Prostate gland (tissue), 2 donors: ENCODE results near the gene SOBP. TPM values are rescaled to one million over a fixed set of nuclear protein-coding genes. Genes with fewer than 3 reads are reported as not detected.
"Not testable (repeated sequence)": the region's sequence is repeated elsewhere in the genome, so short reads cannot be mapped to it uniquely, and the experiment has no call there.

ENCODE experiments used
- DNase-seq: peaks from one replicate; pipeline ENCODE4 v3.0.0-alpha.2; 2019; ENCODE audit warnings: low spot score
- H3K27ac ChIP-seq, 2 donors: fragments of 200-600 bp; sonication (generic); 2 replicates each; pipeline ENCODE4 v1.5.1; 2017 to 2019
- H3K27me3 ChIP-seq: fragments of 200-600 bp; sonication (generic); replicated peaks from 2 replicates; pipeline ENCODE4 v1.5.1; 2019; ENCODE audit not compliant: insufficient read depth
- H3K36me3 ChIP-seq, 2 donors: fragments of 200-600 bp; sonication (generic); 1 replicate in 1 of 2; 2 replicates in 1 of 2; pipeline versions ENCODE4 v1.5.1 to v1.8.1; 2017 to 2019
- H3K4me1 ChIP-seq: fragments of 200-600 bp; sonication (generic); replicated peaks from 2 replicates; pipeline ENCODE4 v1.5.1; 2019
- H3K4me3 ChIP-seq, 2 donors: fragments of 200-600 bp; sonication (generic); 2 replicates each; pipeline ENCODE4 v1.5.1; 2017 to 2019
- H3K9me3 ChIP-seq: fragments of 200-600 bp; sonication (generic); 2 replicates; pipeline ENCODE4 v1.5.1; 2017
- POLR2A ChIP-seq: fragments of 450-650 bp; IDR thresholded peaks from one replicate; pipeline ENCODE4 v1.6.1; 2016; ENCODE audit warnings: antibody characterized with exemption, mild to moderate bottlenecking
- POLR2AphosphoS5 ChIP-seq: sonication (generic); formaldehyde crosslinking; IDR thresholded peaks from one replicate; pipeline ENCODE4 v1.6.1; 2017; ENCODE audit warnings: antibody characterized with exemption
- WGBS: methylation state at CpG from one replicate; pipeline ENCODE4 v1.1.5; 2018; 5-methylcytosine and 5-hydroxymethylcytosine counted together
- intact Hi-C: fragments of 100-400 bp; cut with DNase I; formaldehyde crosslinking; loops from one replicate; pipeline ENCODE4 v1.14.2; 2022
- total RNA-seq, 2 donors: library from RNA; depleted of rRNA; stranded (reverse); fragments of >200 nt; gene quantifications; one replicate each; pipeline ENCODE4 v1.1.0, GENCODE V29; 2016
- TF ChIP-seq, protein P1 (sequence below), 4 experiments: fragments of 200-600 bp in 2 of 4; fragments of 450-650 bp in 2 of 4; sonication (generic) in 2 of 4; IDR thresholded peaks; 1 replicate in 3 of 4; 2 replicates in 1 of 4; pipeline ENCODE4 v1.5.1; 2016 to 2019; ENCODE audit warnings: antibody characterized with exemption in 4 of 4, mild to moderate bottlenecking in 2 of 4, moderate library complexity in 2 of 4

The SOBP gene
- total RNA-seq, 2 donors from 2014 or later, result 15.8 to 23.3 TPM

DNA sequence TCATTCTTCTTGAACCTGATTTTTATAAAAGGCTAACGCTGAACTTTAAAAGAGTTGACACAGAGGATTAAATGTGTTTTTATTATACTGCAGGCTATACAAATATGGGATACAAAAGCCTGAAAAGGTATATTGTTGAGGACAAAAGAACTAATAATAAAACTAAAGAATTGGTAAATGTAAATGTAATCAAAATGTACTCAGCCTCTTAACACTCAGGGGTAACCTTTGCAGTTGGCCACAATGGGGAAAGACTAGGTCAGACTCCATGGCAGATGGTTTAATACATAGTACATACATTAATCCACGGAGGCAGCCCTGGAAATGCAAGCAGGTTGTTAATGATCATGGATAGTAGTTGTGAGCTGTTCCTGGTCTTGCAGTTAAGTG lies 57.5 kb downstream of the SOBP start:
- Histone ChIP-seq H3K4me3 (no peak overlapping the region), H3K4me1 (no peaks in the 10 kb centered on the region), H3K27ac (no peak overlapping the region), H3K27me3 (no peaks in the 10 kb centered on the region), H3K9me3 (no peaks in the 10 kb centered on the region), H3K36me3 (no peaks in the 10 kb centered on the region)
- no peak for DNase-seq
- intact Hi-C loops, result no loop called here
- 65% methylated on average over 2 of the region's 2 CpGs for WGBS
- TF ChIP-seq, protein P1, sequence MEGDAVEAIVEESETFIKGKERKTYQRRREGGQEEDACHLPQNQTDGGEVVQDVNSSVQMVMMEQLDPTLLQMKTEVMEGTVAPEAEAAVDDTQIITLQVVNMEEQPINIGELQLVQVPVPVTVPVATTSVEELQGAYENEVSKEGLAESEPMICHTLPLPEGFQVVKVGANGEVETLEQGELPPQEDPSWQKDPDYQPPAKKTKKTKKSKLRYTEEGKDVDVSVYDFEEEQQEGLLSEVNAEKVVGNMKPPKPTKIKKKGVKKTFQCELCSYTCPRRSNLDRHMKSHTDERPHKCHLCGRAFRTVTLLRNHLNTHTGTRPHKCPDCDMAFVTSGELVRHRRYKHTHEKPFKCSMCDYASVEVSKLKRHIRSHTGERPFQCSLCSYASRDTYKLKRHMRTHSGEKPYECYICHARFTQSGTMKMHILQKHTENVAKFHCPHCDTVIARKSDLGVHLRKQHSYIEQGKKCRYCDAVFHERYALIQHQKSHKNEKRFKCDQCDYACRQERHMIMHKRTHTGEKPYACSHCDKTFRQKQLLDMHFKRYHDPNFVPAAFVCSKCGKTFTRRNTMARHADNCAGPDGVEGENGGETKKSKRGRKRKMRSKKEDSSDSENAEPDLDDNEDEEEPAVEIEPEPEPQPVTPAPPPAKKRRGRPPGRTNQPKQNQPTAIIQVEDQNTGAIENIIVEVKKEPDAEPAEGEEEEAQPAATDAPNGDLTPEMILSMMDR (IDR thresholded peaks at IDR 0.05), result no peak
- TF ChIP-seq POLR2AphosphoS5, result no peak
- no peak for TF ChIP-seq POLR2A

DNA sequence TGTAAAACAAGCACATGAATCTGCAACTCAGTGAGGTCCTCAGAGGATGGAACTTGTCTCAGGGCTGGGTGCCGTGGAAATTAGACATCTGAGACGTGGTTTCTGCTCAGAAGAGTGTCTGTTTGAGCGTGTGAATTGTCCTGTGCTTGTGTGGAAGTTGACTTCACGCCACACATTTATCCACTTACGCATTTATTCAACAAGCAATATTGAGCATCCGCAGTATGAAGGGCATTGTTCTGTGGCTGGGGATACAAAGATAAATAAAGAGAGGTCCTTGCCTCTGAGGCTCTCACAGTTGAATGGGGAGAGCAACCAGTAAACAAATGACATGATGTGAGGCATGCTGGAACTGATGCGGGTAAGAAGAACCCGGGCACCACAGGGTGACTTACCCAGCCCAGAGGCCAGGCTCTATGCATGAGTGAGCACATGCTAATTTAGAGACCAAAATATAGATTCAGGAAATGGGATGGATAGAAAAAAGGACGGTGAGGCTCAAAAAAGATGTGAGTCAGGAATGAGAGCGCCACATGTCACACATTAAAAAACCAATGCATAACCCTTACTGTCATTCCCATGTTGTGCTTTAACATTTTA lies 60.4 kb downstream of the SOBP start:
- Histone ChIP-seq H3K9me3 (no peaks in the 10 kb centered on the region), H3K4me1 (no peaks in the 10 kb centered on the region), H3K27me3 (no peaks in the 10 kb centered on the region), H3K4me3 (no peak overlapping the region), H3K27ac (no peak overlapping the region), H3K36me3 (no peaks in the 10 kb centered on the region)
- intact Hi-C loops, result no loop called here
- TF ChIP-seq POLR2A (no peak), POLR2AphosphoS5 (no peak)
- TF ChIP-seq, protein P1 (IDR thresholded peaks at IDR 0.05), result no peak
- DNase-seq, result no peak
- WGBS, result 93% methylated on average over 10 of the region's 10 CpGs

DNA sequence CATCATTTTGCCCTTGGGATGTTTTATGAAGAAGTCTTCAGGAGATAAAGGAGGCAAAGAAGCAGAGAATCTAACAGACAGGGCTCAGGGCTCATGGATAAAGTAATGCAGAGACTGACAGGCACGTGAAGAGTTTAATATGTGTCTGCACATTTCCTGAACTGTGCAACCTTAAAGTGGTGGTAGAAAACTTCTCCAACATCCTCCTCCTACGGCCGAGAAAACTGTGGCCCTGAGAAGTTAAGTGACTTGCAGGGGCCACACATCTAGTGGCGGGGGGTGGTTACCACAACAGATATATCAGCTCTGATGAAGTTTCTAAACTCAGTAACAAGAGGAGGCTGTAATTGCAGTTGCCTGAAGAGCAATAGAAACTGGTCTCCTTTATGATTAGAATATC lies 61.0 kb downstream of the SOBP start:
- intact Hi-C loops, result no loop called here
- H3K9me3 ChIP-seq, result no peaks in the 10 kb centered on the region
- no peak for DNase-seq
- no peaks in the 10 kb centered on the region for H3K36me3 ChIP-seq
- TF ChIP-seq POLR2A, result no peak
- no peak for TF ChIP-seq POLR2AphosphoS5
- TF ChIP-seq, protein P1 (IDR thresholded peaks at IDR 0.05), result no peak
- H3K27me3 ChIP-seq, result no peaks in the 10 kb centered on the region
- no peak overlapping the region for H3K27ac ChIP-seq
- no peaks in the 10 kb centered on the region for H3K4me1 ChIP-seq
- 85% methylated on average over 4 of the region's 4 CpGs for WGBS
- no peak overlapping the region for H3K4me3 ChIP-seq

DNA sequence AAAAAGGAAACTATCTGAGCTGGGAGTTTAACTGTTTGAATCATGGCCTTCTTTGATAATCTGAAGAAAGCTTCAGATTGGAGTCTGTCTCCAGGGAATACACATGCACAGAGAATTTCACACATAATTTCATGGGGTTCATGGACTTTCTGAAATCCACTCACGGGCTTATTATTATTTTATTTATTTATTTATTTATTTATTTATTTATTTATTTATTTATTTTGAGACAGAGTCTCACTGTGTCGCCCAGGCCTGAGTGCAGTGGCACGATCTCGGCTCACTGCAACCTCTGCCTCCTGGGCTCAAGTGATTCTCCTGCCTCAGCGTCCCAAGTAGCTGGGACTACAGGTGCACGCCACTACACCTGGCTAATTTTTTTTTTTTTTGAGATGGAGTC lies 63.2 kb downstream of the SOBP start:
- DNase-seq, H3K36me3 ChIP-seq, H3K27me3 ChIP-seq, H3K9me3 ChIP-seq, H3K4me1 ChIP-seq, H3K27ac ChIP-seq, intact Hi-C loops, H3K4me3 ChIP-seq: not testable (repeated sequence)
- WGBS, result 95% methylated on average over 6 of the region's 6 CpGs

DNA sequence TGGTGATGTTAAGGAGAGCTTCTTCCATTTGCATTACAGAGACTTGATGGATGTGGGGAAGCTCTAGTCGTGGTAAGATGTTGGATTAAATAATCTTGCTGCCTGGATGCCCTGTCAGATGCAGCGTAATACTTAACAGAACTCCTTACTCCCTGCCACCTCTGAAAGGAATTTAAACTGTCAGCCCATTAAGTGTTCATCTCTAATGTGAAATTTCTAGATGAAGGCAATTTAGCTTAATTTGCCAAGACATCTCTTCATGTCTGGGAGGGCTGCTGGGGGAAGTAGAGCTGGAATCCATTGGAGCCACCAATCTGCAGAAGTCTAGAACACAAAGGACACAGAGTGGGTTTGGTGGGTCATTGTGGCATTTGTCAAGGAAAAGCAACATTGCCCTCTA lies 64.4 kb downstream of the SOBP start:
- intact Hi-C loops, result no loop called here
- no peak overlapping the region for H3K27ac ChIP-seq

DNA sequence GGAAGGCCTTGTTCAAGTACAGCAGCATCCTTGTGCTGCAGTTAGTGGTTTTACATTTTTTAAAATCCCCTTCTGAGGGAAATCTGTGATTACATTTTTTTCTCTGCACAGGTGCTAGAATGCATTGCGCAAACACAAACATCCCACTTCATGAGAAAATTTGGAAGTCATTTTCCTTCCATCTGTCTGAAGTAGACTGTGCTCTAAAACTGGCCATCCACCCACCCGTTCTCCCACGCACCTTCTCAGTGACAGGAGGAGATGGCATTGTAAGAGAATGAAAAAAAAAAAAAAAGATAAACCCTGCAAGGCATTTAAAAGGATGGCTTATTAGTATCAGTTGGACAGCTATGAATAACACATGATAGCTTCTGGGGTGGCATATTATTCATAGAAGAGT lies 65.0 kb downstream of the SOBP start:
- Histone ChIP-seq H3K27me3 (no peaks in the 10 kb centered on the region), H3K27ac (no peak overlapping the region), H3K9me3 (no peaks in the 10 kb centered on the region), H3K4me1 (no peaks in the 10 kb centered on the region), H3K36me3 (no peaks in the 10 kb centered on the region), H3K4me3 (no peak overlapping the region)
- 94% methylated on average over 3 of the region's 3 CpGs for WGBS
- intact Hi-C loops, result no loop called here
- no peak for DNase-seq
- TF ChIP-seq, protein P1 (IDR thresholded peaks at IDR 0.05), result no peak
- TF ChIP-seq POLR2AphosphoS5 (no peak), POLR2A (no peak)

More for the DNA sequence above, 64.4 kb downstream of the SOBP start:
- H3K4me3 ChIP-seq, result no peak overlapping the region
- H3K4me1 ChIP-seq, result no peaks in the 10 kb centered on the region
- TF ChIP-seq POLR2AphosphoS5, result no peak
- H3K27me3 ChIP-seq, result no peaks in the 10 kb centered on the region
- WGBS, result 87% methylated on average over 2 of the region's 2 CpGs
- no peaks in the 10 kb centered on the region for H3K9me3 ChIP-seq
- no peaks in the 10 kb centered on the region for H3K36me3 ChIP-seq
- no peak for DNase-seq
